Hepatocyte (in vitro differentiated cells): ENCODE results near the gene PRSS8.

Experiments used
- CTCF ChIP-seq: fragments of 200-600 bp; sonication (generic); IDR thresholded peaks from 2 replicates; pipeline ENCODE4 v1.5.1; 2016; ENCODE audit warnings: antibody characterized with exemption, mild to moderate bottlenecking; ENCODE audit not compliant: poor library complexity
- EZH2 ChIP-seq: fragments of 200-600 bp; sonication (generic); IDR thresholded peaks from 2 replicates; pipeline ENCODE4 v1.6.1; 2016; ENCODE audit warnings: antibody characterized with exemption, mild to moderate bottlenecking, borderline replicate concordance
- EZH2phosphoT487 ChIP-seq: fragments of 200-600 bp; sonication (generic); IDR thresholded peaks from one replicate; pipeline ENCODE4 v1.6.1; 2018; ENCODE audit warnings: antibody characterized with exemption, mild to moderate bottlenecking, low read depth, moderate library complexity; ENCODE audit not compliant: unreplicated experiment, severe bottlenecking

GRCh38 chr16:31135535-31136286 lies at the start of gene PRSS8:
- no peak for TF ChIP-seq CTCF
- TF ChIP-seq EZH2 = no peak
- no peak for TF ChIP-seq EZH2phosphoT487
